Pericardium fibroblast (primary cell): ENCODE measurements around the gene PRICKLE3. TPM values are rescaled to one million over a fixed set of nuclear protein-coding genes. Genes with fewer than 3 reads are reported as not detected.

Experiments
- total RNA-seq: library from RNA; depleted of rRNA; stranded (reverse); fragments of >200 nt; gene quantifications from 2 replicates; pipeline ENCODE4 v1.2.3, GENCODE V29; 2015

Gene PRICKLE3
- total RNA-seq = 7.1 and 15.0 TPM in 2 replicates

GRCh38 chrX:49186125-49187027 lies at the start of gene PRICKLE3:
PRICKLE3 (minus strand) TSS chrX:49186373; CDS start chrX:49186297, 76 bp downstream.

GRCh38 chrX:49233176-49233575 lies 47.0 kb upstream of the PRICKLE3 start, which contains the start of gene CACNA1F:
CACNA1F (minus strand) TSS chrX:49233340; CDS start chrX:49233309, 31 bp downstream.

GRCh38 chrX:49199906-49200771 lies 14.0 kb upstream of the PRICKLE3 start, which contains the start of gene SYP:
SYP (minus strand) TSS chrX:49200193; CDS start chrX:49200186, 7 bp downstream.

GRCh38 chrX:49171752-49172279 lies 14.4 kb downstream of the PRICKLE3 start, which contains the start of gene PLP2:
PLP2 (plus strand) TSS chrX:49171898; CDS start chrX:49172001, 103 bp downstream.

GRCh38 chrX:49162620-49163019 lies 23.6 kb downstream of the PRICKLE3 start, which contains the start of gene MAGIX:
MAGIX (plus strand) TSS chrX:49162758; CDS start chrX:49162890, 132 bp downstream.

Other genes with a start within 250 kb of the PRICKLE3 start
- 34.2 and 36.8 TPM in 2 replicates for gene OTUD5, start 228.8 kb downstream of the PRICKLE3 start, total RNA-seq
- gene KCND1, start 214.5 kb downstream of the PRICKLE3 start, total RNA-seq = 2.0 and 3.5 TPM in 2 replicates
- gene GRIPAP1, start 184.1 kb downstream of the PRICKLE3 start, total RNA-seq = 8.5 and 20.9 TPM in 2 replicates
- gene TFE3, start 143.0 kb downstream of the PRICKLE3 start, total RNA-seq = 39.6 and 59.0 TPM in 2 replicates
- gene CCDC120, start 127.4 kb downstream of the PRICKLE3 start, total RNA-seq = 1.1 and 1.5 TPM in 2 replicates
- gene PRAF2, start 112.4 kb downstream of the PRICKLE3 start, total RNA-seq = 38.2 and 38.6 TPM in 2 replicates
- gene WDR45, start 106.5 kb downstream of the PRICKLE3 start, total RNA-seq = 54.2 and 77.4 TPM in 2 replicates
- gene GPKOW, start 62.6 kb downstream of the PRICKLE3 start, total RNA-seq = 19.0 and 19.7 TPM in 2 replicates
- 0.93 and 1.0 TPM in 2 replicates for gene MAGIX, start 23.6 kb downstream of the PRICKLE3 start, total RNA-seq
- gene PLP2, start 14.5 kb downstream of the PRICKLE3 start, total RNA-seq = 42.6 and 63.9 TPM in 2 replicates
- gene SYP, start 13.8 kb upstream of the PRICKLE3 start, total RNA-seq = 0.23 and 1.4 TPM in 2 replicates
- not detected in 2 replicates for gene CACNA1F, start 47.0 kb upstream of the PRICKLE3 start, total RNA-seq
- gene CCDC22, start 49.1 kb upstream of the PRICKLE3 start, total RNA-seq = 13.0 and 13.7 TPM in 2 replicates
- gene FOXP3, start 78.3 kb upstream of the PRICKLE3 start, total RNA-seq = not detected in 2 replicates
- gene PPP1R3F, start 83.4 kb upstream of the PRICKLE3 start, total RNA-seq = 6.0 and 16.3 TPM in 2 replicates
- not detected in 2 replicates for gene GAGE10, start 117.3 kb upstream of the PRICKLE3 start, total RNA-seq
- not detected in 2 replicates for gene GAGE12J, start 135.7 kb upstream of the PRICKLE3 start, total RNA-seq
- not detected in 2 replicates for gene GAGE13, start 145.2 kb upstream of the PRICKLE3 start, total RNA-seq